OCI-LY3 (cell line): ENCODE results near the gene CAMK2A.

Source experiments
- EZH2phosphoT487 ChIP-seq: fragments of 200-600 bp; shearing (Covaris generic); IDR thresholded peaks from 2 replicates; pipeline ENCODE4 v1.6.1; 2018; ENCODE audit warnings: antibody characterized with exemption, mixed run types, low read depth
- TF ChIP-seq, protein P1 (sequence below): fragments of 200-600, 300-600 bp; sonication (generic); IDR thresholded peaks from 2 replicates; pipeline ENCODE4 v1.5.1; 2014; ENCODE audit warnings: antibody characterized with exemption, low read length, low read depth

GRCh38 chr5:150174285-150174684 is 115.3 kb downstream of the CAMK2A start:
- TF ChIP-seq, protein P1, sequence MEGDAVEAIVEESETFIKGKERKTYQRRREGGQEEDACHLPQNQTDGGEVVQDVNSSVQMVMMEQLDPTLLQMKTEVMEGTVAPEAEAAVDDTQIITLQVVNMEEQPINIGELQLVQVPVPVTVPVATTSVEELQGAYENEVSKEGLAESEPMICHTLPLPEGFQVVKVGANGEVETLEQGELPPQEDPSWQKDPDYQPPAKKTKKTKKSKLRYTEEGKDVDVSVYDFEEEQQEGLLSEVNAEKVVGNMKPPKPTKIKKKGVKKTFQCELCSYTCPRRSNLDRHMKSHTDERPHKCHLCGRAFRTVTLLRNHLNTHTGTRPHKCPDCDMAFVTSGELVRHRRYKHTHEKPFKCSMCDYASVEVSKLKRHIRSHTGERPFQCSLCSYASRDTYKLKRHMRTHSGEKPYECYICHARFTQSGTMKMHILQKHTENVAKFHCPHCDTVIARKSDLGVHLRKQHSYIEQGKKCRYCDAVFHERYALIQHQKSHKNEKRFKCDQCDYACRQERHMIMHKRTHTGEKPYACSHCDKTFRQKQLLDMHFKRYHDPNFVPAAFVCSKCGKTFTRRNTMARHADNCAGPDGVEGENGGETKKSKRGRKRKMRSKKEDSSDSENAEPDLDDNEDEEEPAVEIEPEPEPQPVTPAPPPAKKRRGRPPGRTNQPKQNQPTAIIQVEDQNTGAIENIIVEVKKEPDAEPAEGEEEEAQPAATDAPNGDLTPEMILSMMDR = no peak
- TF ChIP-seq EZH2phosphoT487 = no peak
